Testis (tissue), 3 donors: ENCODE measurements around the gene ZGPAT. TPM values are rescaled to one million over a fixed set of nuclear protein-coding genes. Genes with fewer than 3 reads are reported as not detected.

Experiments
- DNase-seq: peaks from one replicate; pipeline ENCODE4 v3.0.0-alpha.2; 2019
- H3K27ac ChIP-seq, 2 donors: fragments of 200-600 bp; sonication (generic); one replicate each; pipeline ENCODE4 v1.5.1; 2019
- H3K27me3 ChIP-seq: fragments of 200-600 bp; sonication (generic); one replicate; pipeline ENCODE4 v1.5.1; 2019
- H3K36me3 ChIP-seq: fragments of 200-600 bp; sonication (generic); one replicate; pipeline ENCODE4 v1.5.1; 2017; ENCODE audit warnings: low read depth; ENCODE audit errors: missing control alignments
- H3K4me1 ChIP-seq: fragments of 200-600 bp; sonication (generic); one replicate; pipeline ENCODE4 v1.5.1; 2019
- H3K4me3 ChIP-seq, 2 donors: fragments of 200-600 bp; sonication (generic); one replicate each; pipeline ENCODE4 v1.5.1; 2017 to 2019
- H3K9me3 ChIP-seq: fragments of 200-600 bp; sonication (generic); one replicate; pipeline ENCODE4 v1.5.1; 2017
- CTCF ChIP-seq, 3 experiments: fragments of 450-650 bp in 2 of 3; fragments of 200-600 bp in 1 of 3; sonication (generic) in 1 of 3; IDR thresholded peaks; one replicate each; pipeline ENCODE4 v1.5.1; 2016 to 2019; ENCODE audit warnings: antibody characterized with exemption in 3 of 3, mild to moderate bottlenecking in 2 of 3, moderate library complexity in 1 of 3
- POLR2A ChIP-seq: fragments of 450-650 bp; IDR thresholded peaks from one replicate; pipeline ENCODE4 v1.6.1; 2017; ENCODE audit warnings: antibody characterized with exemption, mild to moderate bottlenecking, moderate library complexity
- WGBS, 2 donors: methylation state at CpG; one replicate each; pipeline ENCODE4 v1.1.5; 2018; 5-methylcytosine and 5-hydroxymethylcytosine counted together
- intact Hi-C: fragments of 100-400 bp; cut with DNase I; formaldehyde crosslinking; loops from one replicate; pipeline ENCODE4 v1.15.1; 2023; ENCODE audit warnings: low total_unique reads
- polyA plus RNA-seq: library from polyadenylated mRNA; stranded (reverse); fragments of 350-450 nt; fragmentation: Illumina TruSeq; extraction: RNeasy Lipid Tissue Mini Kit (QIAGEN cat#74804); gene quantifications from one replicate; pipeline ENCODE4 v1.2.3, GENCODE V29; 2014; ENCODE audit warnings: low read depth, low replicate concordance; ENCODE audit not compliant: insufficient read depth
- total RNA-seq, 2 donors: library from RNA; depleted of rRNA; stranded (reverse); fragments of >200 nt; gene quantifications; one replicate each; pipeline ENCODE4 v1.2.3, GENCODE V29; 2016

ZGPAT gene
- total and polyA plus RNA-seq, 3 donors from 2014 or later = 43.1 to 57.3 (median 53.1) TPM

GRCh38 chr20:63732118-63733095, 24.6 kb downstream of the ZGPAT start:
- DNase-seq = no peak
- intact Hi-C loops = no loop called here
- H3K27ac ChIP-seq = no peak overlapping the region
- WGBS, 2 donors = 74 to 80% methylated on average over 38 of the region's 38 CpGs
- no peaks in the 10 kb centered on the region for H3K9me3 ChIP-seq
- no peaks in the 10 kb centered on the region for H3K27me3 ChIP-seq
- H3K4me1 ChIP-seq = peaks cover 12% of the 10 kb centered on the region
- TF ChIP-seq POLR2A (no peak), CTCF (IDR thresholded peaks at IDR 0.05) (no peak)
- H3K36me3 ChIP-seq = no peaks in the 10 kb centered on the region
- no peak overlapping the region for H3K4me3 ChIP-seq

GRCh38 chr20:63733117-63733516, 25.3 kb downstream of the ZGPAT start:
- H3K27me3 ChIP-seq = no peaks in the 10 kb centered on the region
- no peak overlapping the region for H3K27ac ChIP-seq
- no peak overlapping the region for H3K4me3 ChIP-seq
- no peak for DNase-seq
- no peak for TF ChIP-seq POLR2A
- no peak for TF ChIP-seq CTCF (IDR thresholded peaks at IDR 0.05)
- H3K36me3 ChIP-seq = no peaks in the 10 kb centered on the region
- intact Hi-C loops = no loop called here
- H3K9me3 ChIP-seq = no peaks in the 10 kb centered on the region
- H3K4me1 ChIP-seq = peaks cover 11% of the 10 kb centered on the region
- WGBS, 2 donors = 78 to 92% methylated on average over 1 to 13 of the region's 13 CpGs

- no peaks in the 10 kb centered on the region for H3K27me3 ChIP-seq
- peaks cover 10% of the 10 kb centered on the region for H3K4me1 ChIP-seq
- 90 to 93% methylated on average over 11 to 18 of the region's 18 CpGs for WGBS, 2 donors
- H3K4me3 ChIP-seq = no peak overlapping the region
- no peaks in the 10 kb centered on the region for H3K36me3 ChIP-seq
- no peak for TF ChIP-seq CTCF (IDR thresholded peaks at IDR 0.05)
- TF ChIP-seq POLR2A = no peak
- no peak for DNase-seq
- intact Hi-C loops = no loop called here
- no peaks in the 10 kb centered on the region for H3K9me3 ChIP-seq
- H3K27ac ChIP-seq = no peak overlapping the region
These were observed 25.8 kb downstream of the ZGPAT start for GRCh38 chr20:63733579-63734081.

GRCh38 chr20:63734111-63734945, 26.5 kb downstream of the ZGPAT start:
- Histone ChIP-seq H3K27ac (no peak overlapping the region), H3K4me3 (no peak overlapping the region), H3K9me3 (no peaks in the 10 kb centered on the region), H3K36me3 (no peaks in the 10 kb centered on the region), H3K4me1 (peaks cover 10% of the 10 kb centered on the region), H3K27me3 (no peaks in the 10 kb centered on the region)
- WGBS, 2 donors = 93 to 95% methylated on average over 16 to 25 of the region's 25 CpGs
- no peak for TF ChIP-seq CTCF (IDR thresholded peaks at IDR 0.05)
- no peak for TF ChIP-seq POLR2A
- DNase-seq = no peak
- intact Hi-C loops = no loop called here
